ENCODE measurements around the gene DENND2D.
"Not testable (repeated sequence)": the region's sequence is repeated elsewhere in the genome, so short reads cannot be mapped to it uniquely, and the experiment has no call there.

The DENND2D gene

GRCh38 chr1:111221633-111222291 is 21.3 kb upstream of the DENND2D start:
- no peak for DNase-seq

- no peak for DNase-seq
Observed at GRCh38 chr1:111221276-111221632, 20.8 kb upstream of the DENND2D start.

- DNase-seq, result no peak
Observed at GRCh38 chr1:111220302-111220890, 19.9 kb upstream of the DENND2D start.

- no peak for DNase-seq
Observed at GRCh38 chr1:111219557-111220286, 19.3 kb upstream of the DENND2D start.

GRCh38 chr1:111218701-111219556 is 18.5 kb upstream of the DENND2D start:
- no peak for DNase-seq

- DNase-seq, result no peak
Observed at GRCh38 chr1:111217183-111217910, 16.9 kb upstream of the DENND2D start.

- DNase-seq, result no peak
Observed at GRCh38 chr1:111216751-111217150, 16.3 kb upstream of the DENND2D start.

- DNase-seq, result not testable (repeated sequence)
Observed at GRCh38 chr1:111215285-111215684, 14.8 kb upstream of the DENND2D start.

GRCh38 chr1:111214884-111215283 is 14.4 kb upstream of the DENND2D start:
- no peak for DNase-seq

GRCh38 chr1:111214074-111214801 is 13.8 kb upstream of the DENND2D start:
- no peak for DNase-seq

- no peak for DNase-seq
Observed at GRCh38 chr1:111213412-111213811, 13.0 kb upstream of the DENND2D start.

GRCh38 chr1:111212634-111213335 is 12.3 kb upstream of the DENND2D start:
- no peak for DNase-seq

GRCh38 chr1:111211921-111212320 is 11.5 kb upstream of the DENND2D start:
- no peak for DNase-seq

GRCh38 chr1:111209622-111210021 is 9.2 kb upstream of the DENND2D start:
- no peak for DNase-seq

- DNase-seq, result no peak
Observed at GRCh38 chr1:111208921-111209320, 8.5 kb upstream of the DENND2D start.

- no peak for DNase-seq
Observed at GRCh38 chr1:111205714-111206050, 5.2 kb upstream of the DENND2D start.

GRCh38 chr1:111204983-111205713 is 4.7 kb upstream of the DENND2D start:
- no peak for DNase-seq

- DNase-seq, result no peak
Observed at GRCh38 chr1:111204201-111204982, 3.9 kb upstream of the DENND2D start.

- peak; percentile 61 for DNase-seq
Observed at GRCh38 chr1:111203681-111204200, 3.3 kb upstream of the DENND2D start.
